Measurements from ENCODE around the gene ATIC.

ATIC gene

DNA sequence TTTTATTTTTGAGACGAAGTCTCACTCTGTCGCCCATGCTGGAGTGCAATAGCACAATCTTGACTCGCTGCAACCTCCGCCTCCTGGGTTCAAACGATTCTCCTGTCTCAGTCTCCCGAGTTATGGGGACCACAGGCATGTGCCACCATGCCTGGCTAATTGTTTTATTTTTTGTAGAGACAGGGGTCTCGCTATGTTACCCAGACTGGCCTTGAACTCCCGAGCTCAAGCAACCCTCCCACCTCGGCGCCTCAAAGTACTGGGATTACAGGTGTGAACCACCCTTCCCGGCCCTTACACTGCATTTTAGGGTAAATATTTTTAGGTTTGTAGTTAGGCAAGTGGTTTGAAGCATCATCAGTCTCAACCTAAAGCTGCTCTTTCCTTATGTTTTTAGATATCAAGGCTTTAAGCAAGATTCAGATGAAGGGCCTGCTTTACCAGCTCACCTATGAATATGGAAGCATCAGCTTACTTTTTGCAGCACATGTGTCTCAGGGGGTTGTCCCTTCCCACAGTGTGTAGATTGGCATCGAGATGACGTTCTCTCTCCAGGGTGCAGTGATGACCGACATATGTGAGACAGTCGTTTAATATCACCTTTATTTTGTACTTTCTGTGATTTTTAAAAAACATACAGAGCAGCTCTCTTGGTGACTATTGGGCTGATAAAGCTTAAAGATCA is 47.2 kb downstream of the ATIC start:
- TF ChIP-seq, protein P1, sequence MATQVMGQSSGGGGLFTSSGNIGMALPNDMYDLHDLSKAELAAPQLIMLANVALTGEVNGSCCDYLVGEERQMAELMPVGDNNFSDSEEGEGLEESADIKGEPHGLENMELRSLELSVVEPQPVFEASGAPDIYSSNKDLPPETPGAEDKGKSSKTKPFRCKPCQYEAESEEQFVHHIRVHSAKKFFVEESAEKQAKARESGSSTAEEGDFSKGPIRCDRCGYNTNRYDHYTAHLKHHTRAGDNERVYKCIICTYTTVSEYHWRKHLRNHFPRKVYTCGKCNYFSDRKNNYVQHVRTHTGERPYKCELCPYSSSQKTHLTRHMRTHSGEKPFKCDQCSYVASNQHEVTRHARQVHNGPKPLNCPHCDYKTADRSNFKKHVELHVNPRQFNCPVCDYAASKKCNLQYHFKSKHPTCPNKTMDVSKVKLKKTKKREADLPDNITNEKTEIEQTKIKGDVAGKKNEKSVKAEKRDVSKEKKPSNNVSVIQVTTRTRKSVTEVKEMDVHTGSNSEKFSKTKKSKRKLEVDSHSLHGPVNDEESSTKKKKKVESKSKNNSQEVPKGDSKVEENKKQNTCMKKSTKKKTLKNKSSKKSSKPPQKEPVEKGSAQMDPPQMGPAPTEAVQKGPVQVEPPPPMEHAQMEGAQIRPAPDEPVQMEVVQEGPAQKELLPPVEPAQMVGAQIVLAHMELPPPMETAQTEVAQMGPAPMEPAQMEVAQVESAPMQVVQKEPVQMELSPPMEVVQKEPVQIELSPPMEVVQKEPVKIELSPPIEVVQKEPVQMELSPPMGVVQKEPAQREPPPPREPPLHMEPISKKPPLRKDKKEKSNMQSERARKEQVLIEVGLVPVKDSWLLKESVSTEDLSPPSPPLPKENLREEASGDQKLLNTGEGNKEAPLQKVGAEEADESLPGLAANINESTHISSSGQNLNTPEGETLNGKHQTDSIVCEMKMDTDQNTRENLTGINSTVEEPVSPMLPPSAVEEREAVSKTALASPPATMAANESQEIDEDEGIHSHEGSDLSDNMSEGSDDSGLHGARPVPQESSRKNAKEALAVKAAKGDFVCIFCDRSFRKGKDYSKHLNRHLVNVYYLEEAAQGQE (IDR thresholded peaks at IDR 0.05; ENCODE audit: low read depth), result no peak
- TF ChIP-seq FOXM1 (IDR thresholded peaks at IDR 0.05; ENCODE audit: borderline replicate concordance, low read depth) (no peak), TAF1 (IDR thresholded peaks at IDR 0.05; ENCODE audit: low read depth) (no peak), CREB1 (IDR thresholded peaks at IDR 0.05; ENCODE audit: low read depth) (no peak), TCF12 (IDR thresholded peaks at IDR 0.05; ENCODE audit: low read depth) (no peak), RAD21 (IDR thresholded peaks at IDR 0.05; ENCODE audit: low read depth) (no peak), EGR1 (IDR thresholded peaks at IDR 0.05) (no peak), TEAD4 (IDR thresholded peaks at IDR 0.05) (no peak), ZBTB7A (IDR thresholded peaks at IDR 0.05; ENCODE audit: low read depth) (no peak), CEBPB (IDR thresholded peaks at IDR 0.05) (no peak), EP300 (IDR thresholded peaks at IDR 0.05; ENCODE audit: borderline replicate concordance) (no peak), NFIC (IDR thresholded peaks at IDR 0.05) (no peak), YY1 (IDR thresholded peaks at IDR 0.05; ENCODE audit: low read depth) (no peak)
- TF ChIP-seq, protein P2, sequence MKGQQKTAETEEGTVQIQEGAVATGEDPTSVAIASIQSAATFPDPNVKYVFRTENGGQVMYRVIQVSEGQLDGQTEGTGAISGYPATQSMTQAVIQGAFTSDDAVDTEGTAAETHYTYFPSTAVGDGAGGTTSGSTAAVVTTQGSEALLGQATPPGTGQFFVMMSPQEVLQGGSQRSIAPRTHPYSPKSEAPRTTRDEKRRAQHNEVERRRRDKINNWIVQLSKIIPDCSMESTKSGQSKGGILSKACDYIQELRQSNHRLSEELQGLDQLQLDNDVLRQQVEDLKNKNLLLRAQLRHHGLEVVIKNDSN (IDR thresholded peaks at IDR 0.05), result no peak
- TF ChIP-seq, protein P3, sequence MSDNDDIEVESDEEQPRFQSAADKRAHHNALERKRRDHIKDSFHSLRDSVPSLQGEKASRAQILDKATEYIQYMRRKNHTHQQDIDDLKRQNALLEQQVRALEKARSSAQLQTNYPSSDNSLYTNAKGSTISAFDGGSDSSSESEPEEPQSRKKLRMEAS (IDR thresholded peaks at IDR 0.05), result no peak

DNA sequence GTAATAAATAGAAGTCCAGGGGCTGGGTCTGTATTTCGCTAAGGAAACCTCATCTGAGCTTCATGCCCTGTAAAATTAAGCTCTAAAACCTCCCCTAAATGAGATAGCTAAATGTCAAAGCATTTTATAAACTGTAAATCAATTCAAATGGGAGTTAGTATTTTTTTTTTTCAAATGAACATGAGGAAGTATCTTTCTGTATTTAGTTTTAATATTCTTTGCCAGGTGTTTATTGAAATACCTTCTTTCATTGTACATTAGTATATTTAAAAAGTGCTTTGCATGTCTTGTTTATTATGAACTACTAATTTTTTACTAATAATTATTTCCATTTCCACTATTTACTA is 47.7 kb downstream of the ATIC start:
- TF ChIP-seq EP300 (IDR thresholded peaks at IDR 0.05; ENCODE audit: borderline replicate concordance) (no peak), ZBTB7A (IDR thresholded peaks at IDR 0.05; ENCODE audit: low read depth) (no peak), TCF12 (IDR thresholded peaks at IDR 0.05; ENCODE audit: low read depth) (no peak), TAF1 (IDR thresholded peaks at IDR 0.05; ENCODE audit: low read depth) (no peak), CREB1 (IDR thresholded peaks at IDR 0.05; ENCODE audit: low read depth) (no peak)

DNA sequence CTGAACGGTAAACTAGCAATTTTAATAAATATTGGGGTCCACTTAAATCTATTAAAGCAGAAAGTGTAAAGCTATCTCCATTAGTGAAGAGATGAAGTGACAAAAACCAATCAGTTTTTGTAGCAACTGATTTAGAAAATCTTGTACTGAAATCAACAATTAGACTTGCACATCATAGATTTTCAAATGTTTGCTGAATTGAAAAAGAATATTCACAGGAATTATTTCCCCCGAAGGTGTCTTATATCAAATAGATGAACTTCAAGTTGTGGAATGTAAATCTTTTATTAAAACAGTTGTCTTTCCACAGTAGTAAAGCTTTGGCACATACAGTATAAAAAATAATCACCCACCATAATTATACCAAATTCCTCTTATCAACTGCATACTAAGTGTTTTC is 48.7 kb downstream of the ATIC start:
- no peak for TF ChIP-seq TEAD4 (IDR thresholded peaks at IDR 0.05)

DNA sequence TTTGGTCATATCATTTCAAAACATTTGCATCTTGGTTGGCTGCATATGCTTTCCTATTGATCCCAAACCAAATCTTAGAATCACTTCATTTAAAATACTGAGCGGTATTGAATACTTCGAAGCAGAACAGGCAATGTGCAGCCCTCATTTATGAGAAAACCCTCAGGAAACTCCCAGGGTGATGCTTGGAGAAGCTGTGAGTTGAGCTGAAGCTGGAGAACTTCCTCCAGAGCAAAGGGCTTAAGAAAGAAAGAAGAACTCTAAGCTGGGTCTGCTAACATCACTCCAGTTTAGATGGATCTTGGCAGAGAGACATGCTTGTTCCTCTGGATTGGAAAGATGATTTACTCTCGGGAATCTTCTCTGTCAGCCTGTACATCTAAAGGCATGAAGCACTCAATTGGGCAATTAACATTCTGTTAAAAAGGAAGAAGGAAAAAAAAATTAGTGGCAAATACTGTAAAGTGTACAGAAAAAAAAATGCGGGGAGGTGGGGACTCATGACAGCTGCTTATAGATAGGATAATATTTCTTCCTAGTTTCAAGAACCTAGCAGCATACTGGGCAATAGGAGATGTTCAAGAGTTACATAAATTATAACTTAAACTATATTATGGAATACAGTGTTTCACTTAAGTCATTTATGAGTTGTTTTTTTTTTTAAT is 49.5 kb downstream of the ATIC start:
- TF ChIP-seq TEAD4 (IDR thresholded peaks at IDR 0.05), result no peak
- no peak for TF ChIP-seq NFIC (IDR thresholded peaks at IDR 0.05)
- TF ChIP-seq RAD21 (IDR thresholded peaks at IDR 0.05; ENCODE audit: low read depth), result no peak
- TF ChIP-seq CREB1 (IDR thresholded peaks at IDR 0.05; ENCODE audit: low read depth), result no peak

DNA sequence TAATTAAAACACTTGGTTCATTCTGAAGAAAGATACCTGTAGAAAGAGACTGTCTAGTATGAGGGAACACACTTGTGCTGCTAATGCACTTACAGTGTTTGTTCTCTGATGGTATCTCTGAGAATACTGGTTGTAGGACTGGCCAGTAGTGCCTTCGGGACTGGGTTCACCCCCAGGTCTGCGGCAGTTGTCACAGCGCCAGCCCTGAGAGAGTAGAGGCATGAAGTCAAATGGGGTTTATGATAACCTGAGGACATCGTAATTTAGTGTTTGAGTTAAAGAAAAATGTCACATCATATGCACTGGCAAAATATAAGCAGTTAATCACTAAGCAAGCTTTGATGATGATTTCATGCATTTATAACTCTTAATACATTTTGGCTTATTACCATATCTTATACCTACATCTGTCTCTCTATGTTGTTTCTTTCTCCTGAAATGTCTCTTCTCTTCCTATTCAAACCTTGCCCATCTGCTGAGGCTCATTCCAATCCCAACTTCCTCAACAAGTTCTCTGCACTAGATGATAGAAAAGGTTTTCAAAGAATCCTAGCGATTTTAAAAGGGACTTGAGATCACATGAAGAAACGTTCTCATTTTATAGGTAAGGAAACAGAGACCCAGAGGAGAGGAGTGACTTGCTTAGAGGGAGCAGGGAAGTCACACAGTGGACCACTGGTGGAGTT is 50.2 kb downstream of the ATIC start:
- TF ChIP-seq CREB1 (IDR thresholded peaks at IDR 0.05; ENCODE audit: low read depth), result no peak
- TF ChIP-seq TEAD4 (IDR thresholded peaks at IDR 0.05), result no peak
- TF ChIP-seq TCF12 (IDR thresholded peaks at IDR 0.05; ENCODE audit: low read depth), result no peak

DNA sequence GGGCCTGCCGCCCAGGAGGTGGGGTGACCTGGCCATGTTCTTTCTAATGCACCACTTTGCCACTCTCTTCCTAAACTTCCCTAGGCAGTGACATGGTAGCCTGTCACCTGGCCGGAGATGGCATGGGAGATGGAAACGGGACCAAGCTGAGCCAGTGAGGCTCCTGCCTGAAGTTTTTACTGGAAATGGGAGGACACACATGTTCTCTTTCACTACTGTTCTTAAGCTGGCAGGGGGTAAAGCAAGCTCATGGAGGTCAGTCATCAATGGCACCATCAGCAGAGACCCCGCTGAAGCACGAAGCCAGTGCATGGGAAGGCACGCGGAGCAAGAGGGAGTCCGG is 50.7 kb downstream of the ATIC start:
- TF ChIP-seq EGR1 (IDR thresholded peaks at IDR 0.05) (no peak), EP300 (IDR thresholded peaks at IDR 0.05; ENCODE audit: borderline replicate concordance) (no peak), YY1 (IDR thresholded peaks at IDR 0.05; ENCODE audit: low read depth) (no peak), TAF1 (IDR thresholded peaks at IDR 0.05; ENCODE audit: low read depth) (no peak), CREB1 (IDR thresholded peaks at IDR 0.05; ENCODE audit: low read depth) (no peak)

DNA sequence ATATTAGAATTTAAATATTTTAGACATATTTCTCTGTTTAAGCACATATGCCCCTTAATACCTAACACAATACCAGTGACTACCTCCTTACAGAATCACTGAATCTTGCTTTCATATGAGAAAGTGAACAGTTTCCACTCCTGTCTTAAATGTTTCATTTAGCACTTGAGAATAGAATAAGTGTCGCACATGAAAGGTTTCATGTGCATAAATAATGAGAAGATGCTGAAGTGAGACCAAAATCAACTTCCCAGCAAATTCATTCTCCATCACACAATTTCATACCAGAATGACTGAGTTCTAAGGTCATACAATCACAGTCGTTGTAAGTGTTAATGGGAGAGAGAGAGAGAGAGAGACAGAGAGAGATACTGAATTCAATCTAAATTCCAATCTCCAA is 51.2 kb downstream of the ATIC start:
- TF ChIP-seq FOXM1 (IDR thresholded peaks at IDR 0.05; ENCODE audit: borderline replicate concordance, low read depth) (no peak), EP300 (IDR thresholded peaks at IDR 0.05; ENCODE audit: borderline replicate concordance) (no peak), ZBTB7A (IDR thresholded peaks at IDR 0.05; ENCODE audit: low read depth) (no peak), TEAD4 (IDR thresholded peaks at IDR 0.05) (no peak), YY1 (IDR thresholded peaks at IDR 0.05; ENCODE audit: low read depth) (no peak), EGR1 (IDR thresholded peaks at IDR 0.05) (no peak), CREB1 (IDR thresholded peaks at IDR 0.05; ENCODE audit: low read depth) (no peak), CEBPB (IDR thresholded peaks at IDR 0.05) (no peak), TCF12 (IDR thresholded peaks at IDR 0.05; ENCODE audit: low read depth) (no peak), NFIC (IDR thresholded peaks at IDR 0.05) (no peak)
- TF ChIP-seq, protein P2 (IDR thresholded peaks at IDR 0.05), result no peak
- TF ChIP-seq, protein P3 (IDR thresholded peaks at IDR 0.05), result no peak

Measured in Ishikawa (cell line).